Loucy (cell line): ENCODE measurements around the gene LRRFIP1.

ENCODE experiments used
- EZH2phosphoT487 ChIP-seq: fragments of 200-600 bp; IDR thresholded peaks from 2 replicates; pipeline ENCODE4 v1.6.1; 2018; ENCODE audit warnings: antibody characterized with exemption, mild to moderate bottlenecking, moderate library complexity, borderline replicate concordance
- TF ChIP-seq, protein P1 (sequence below): fragments of 200-600 bp; sonication (generic); conservative IDR thresholded peaks from 2 replicates; pipeline ENCODE4 v1.5.1; 2014; ENCODE audit warnings: mild to moderate bottlenecking, antibody characterized with exemption, low read length

DNA sequence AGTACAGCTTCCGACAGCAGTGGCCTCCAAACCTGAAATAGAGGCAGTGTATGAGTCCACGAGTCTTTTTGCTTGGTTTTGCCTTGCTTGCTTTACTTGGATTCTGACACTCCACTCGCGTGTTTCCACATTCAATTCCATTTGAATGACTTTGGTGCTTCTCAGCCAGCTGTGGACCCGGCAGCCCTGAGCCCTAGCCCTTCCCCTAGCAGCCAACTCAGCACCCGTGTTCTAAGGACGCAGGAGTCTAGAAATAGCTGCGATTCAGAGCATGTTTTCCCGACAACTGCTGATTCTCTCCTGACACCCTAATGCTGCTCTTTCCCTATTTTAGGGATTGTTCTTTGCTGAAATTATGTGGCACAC is 20.6 kb downstream of the LRRFIP1 start:
- TF ChIP-seq, protein P1, sequence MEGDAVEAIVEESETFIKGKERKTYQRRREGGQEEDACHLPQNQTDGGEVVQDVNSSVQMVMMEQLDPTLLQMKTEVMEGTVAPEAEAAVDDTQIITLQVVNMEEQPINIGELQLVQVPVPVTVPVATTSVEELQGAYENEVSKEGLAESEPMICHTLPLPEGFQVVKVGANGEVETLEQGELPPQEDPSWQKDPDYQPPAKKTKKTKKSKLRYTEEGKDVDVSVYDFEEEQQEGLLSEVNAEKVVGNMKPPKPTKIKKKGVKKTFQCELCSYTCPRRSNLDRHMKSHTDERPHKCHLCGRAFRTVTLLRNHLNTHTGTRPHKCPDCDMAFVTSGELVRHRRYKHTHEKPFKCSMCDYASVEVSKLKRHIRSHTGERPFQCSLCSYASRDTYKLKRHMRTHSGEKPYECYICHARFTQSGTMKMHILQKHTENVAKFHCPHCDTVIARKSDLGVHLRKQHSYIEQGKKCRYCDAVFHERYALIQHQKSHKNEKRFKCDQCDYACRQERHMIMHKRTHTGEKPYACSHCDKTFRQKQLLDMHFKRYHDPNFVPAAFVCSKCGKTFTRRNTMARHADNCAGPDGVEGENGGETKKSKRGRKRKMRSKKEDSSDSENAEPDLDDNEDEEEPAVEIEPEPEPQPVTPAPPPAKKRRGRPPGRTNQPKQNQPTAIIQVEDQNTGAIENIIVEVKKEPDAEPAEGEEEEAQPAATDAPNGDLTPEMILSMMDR = no peak
- no peak for TF ChIP-seq EZH2phosphoT487
